GM12864 (cell line): ENCODE measurements around the gene AP2A1.
"Not testable (repeated sequence)": the region's sequence is repeated elsewhere in the genome, so short reads cannot be mapped to it uniquely, and the experiment has no call there.

Experiments used
- DNase-seq: peaks from one replicate; pipeline ENCODE4 v3.0.0-alpha.2; 2011; ENCODE audit warnings: low read depth
- H3K4me3 ChIP-seq: 2 replicates; pipeline ENCODE4 v1.5.1; 2011; ENCODE audit warnings: mild to moderate bottlenecking, low read depth, low read length, control low read depth
- TF ChIP-seq, protein P1 (sequence below): IDR thresholded peaks from 2 replicates; pipeline ENCODE4 v1.5.1; 2011; ENCODE audit warnings: low read depth, mild to moderate bottlenecking, moderate library complexity, low read length, control low read depth, inconsistent platforms; ENCODE audit errors: missing control alignments

AP2A1 gene

DNA sequence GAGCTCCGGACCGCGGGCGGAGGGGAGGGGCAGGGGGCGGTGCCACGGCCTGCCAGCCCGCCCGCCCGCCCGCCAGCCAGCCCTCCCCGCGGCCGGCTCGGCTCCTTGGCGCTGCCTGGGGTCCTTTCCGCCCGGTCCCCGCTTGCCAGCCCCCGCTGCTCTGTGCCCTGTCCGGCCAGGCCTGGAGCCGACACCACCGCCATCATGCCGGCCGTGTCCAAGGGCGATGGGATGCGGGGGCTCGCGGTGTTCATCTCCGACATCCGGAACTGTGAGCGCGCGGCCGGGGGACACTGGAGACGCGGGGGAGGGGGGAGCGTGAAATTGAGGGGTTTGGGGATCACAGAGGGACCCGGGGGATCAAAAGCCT is at the start of gene AP2A1:
Gene AP2A1, plus strand, starts transcription at position 72 of the 370 bp plus-strand sequence. Its CDS starts 133 bp downstream, at position 205.
- no peak for DNase-seq
- H3K4me3 ChIP-seq: peak within 1 kb of the TSS; percentile 94
- TF ChIP-seq, protein P1, sequence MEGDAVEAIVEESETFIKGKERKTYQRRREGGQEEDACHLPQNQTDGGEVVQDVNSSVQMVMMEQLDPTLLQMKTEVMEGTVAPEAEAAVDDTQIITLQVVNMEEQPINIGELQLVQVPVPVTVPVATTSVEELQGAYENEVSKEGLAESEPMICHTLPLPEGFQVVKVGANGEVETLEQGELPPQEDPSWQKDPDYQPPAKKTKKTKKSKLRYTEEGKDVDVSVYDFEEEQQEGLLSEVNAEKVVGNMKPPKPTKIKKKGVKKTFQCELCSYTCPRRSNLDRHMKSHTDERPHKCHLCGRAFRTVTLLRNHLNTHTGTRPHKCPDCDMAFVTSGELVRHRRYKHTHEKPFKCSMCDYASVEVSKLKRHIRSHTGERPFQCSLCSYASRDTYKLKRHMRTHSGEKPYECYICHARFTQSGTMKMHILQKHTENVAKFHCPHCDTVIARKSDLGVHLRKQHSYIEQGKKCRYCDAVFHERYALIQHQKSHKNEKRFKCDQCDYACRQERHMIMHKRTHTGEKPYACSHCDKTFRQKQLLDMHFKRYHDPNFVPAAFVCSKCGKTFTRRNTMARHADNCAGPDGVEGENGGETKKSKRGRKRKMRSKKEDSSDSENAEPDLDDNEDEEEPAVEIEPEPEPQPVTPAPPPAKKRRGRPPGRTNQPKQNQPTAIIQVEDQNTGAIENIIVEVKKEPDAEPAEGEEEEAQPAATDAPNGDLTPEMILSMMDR: no peak

DNA sequence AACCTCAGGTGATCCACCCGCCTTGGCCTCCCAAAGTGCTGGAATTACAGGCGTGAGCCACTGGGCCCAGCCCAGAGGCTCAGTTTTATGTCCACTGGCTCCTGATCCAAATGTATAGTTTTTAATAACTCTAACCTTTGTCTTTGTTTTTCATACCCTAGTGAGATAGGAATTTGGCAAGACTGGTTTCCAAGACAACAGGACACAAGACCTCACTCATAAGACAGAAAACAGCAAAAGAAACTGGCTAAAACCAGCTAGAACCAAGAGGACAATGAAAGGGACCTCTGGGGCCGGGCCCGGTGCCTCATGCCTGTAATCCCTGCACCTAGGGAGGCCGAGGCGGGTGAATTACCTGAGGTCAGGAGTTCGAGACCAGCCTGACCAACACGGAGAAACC is 48.3 kb upstream of the AP2A1 start:
- no peak overlapping the region for H3K4me3 ChIP-seq

DNA sequence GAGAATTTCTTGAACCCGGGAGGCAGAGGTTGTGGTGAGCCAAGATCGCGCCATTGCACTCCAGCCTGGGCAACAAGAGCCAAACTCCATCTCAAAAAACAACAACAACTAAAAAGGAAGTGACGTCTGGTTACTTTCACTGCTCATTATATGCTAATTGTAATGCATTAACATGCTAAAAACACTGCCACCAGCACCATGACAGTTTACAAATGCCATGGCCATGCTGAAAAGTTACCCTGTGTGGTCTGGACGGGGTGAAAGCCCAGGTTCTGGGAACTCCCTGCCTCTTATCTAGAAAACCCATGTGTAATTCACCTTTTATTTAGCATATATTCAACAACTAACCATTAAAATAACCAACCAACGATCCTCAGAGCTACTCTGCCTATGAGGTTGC is 47.8 kb upstream of the AP2A1 start:
- no peak for DNase-seq
- TF ChIP-seq, protein P1: no peak
- no peak overlapping the region for H3K4me3 ChIP-seq

More for the DNA sequence above, 48.3 kb upstream of the AP2A1 start:
- DNase-seq: no peak
- TF ChIP-seq, protein P1: no peak

GRCh38 chr19:49719420-49719819 is 47.4 kb upstream of the AP2A1 start:
- not testable (repeated sequence) for DNase-seq, H3K4me3 ChIP-seq

DNA sequence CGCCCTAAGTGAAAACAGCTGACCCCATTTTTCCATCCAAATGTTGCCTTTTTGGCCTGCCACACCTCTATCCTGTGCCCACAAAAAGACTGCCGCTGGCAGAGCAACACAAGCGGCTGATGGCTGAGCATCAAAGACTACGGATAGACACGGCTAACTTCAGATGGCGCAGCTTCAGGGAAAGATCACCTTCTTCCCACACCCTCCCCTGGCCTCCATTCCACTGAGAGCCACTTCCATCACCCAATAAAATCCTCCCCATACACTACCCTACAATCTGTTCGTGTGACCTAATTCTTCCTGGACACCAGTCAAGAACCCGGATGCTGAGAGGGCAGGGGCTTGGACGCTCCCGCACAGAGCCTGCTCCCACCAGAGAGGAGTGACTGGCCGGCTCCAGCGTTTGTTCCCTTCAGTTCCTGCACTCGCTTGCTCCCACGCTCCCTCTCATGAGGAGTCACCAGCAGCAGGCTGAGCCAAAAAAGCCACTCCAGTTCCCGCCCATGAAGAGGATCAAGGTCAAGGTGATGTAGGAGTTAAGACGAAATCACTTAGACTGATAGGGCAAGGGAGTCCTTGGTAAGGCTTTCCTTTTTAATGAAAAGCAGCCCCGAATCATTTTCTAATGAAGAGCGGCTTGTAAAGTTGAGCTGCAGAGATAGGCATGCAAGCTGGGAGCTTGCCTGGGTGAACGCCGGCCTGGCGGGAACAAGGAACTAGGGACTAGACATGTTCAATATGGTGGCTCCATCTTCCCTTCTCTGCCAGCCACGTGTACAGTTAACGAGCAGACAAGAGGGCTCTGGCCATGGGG is 39.4 kb upstream of the AP2A1 start:
- H3K4me3 ChIP-seq: no peak overlapping the region
- TF ChIP-seq, protein P1: no peak

DNA sequence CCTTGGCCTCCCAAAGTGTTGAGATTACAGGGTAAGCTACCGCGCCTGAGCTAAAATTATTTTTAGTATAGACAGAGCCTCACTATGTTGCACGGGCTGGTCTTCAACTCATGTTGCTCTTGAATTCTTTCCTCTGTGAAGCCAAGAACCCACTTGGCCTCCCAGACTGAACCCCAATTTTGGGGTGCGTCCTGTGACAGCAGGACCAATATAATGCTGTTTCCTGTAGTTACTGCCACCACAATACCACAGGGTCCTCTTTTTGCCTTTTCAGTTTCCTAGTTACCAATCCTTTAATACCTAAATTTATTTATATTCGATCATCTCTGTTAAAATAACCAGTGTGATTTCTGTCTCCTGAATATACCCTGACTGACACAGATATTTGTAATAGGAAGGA is 36.6 kb upstream of the AP2A1 start:
- no peak overlapping the region for H3K4me3 ChIP-seq
- DNase-seq: no peak
- TF ChIP-seq, protein P1: no peak

More for the DNA sequence above, 39.4 kb upstream of the AP2A1 start:
- no peak for DNase-seq

- no peak for DNase-seq
- TF ChIP-seq, protein P1: no peak
- H3K4me3 ChIP-seq: no peak overlapping the region
Measured at GRCh38 chr19:49738268-49738667, 28.5 kb upstream of the AP2A1 start.
